ENCODE data around the gene TCFL5.

The TCFL5 gene

GRCh38 chr20:62820962-62821725, 40.5 kb downstream of the TCFL5 start:
- DNase-seq, result no peak

GRCh38 chr20:62820208-62820961, 41.2 kb downstream of the TCFL5 start:
- no peak for DNase-seq

GRCh38 chr20:62819494-62820174, 42.0 kb downstream of the TCFL5 start:
- no peak for DNase-seq

DNA sequence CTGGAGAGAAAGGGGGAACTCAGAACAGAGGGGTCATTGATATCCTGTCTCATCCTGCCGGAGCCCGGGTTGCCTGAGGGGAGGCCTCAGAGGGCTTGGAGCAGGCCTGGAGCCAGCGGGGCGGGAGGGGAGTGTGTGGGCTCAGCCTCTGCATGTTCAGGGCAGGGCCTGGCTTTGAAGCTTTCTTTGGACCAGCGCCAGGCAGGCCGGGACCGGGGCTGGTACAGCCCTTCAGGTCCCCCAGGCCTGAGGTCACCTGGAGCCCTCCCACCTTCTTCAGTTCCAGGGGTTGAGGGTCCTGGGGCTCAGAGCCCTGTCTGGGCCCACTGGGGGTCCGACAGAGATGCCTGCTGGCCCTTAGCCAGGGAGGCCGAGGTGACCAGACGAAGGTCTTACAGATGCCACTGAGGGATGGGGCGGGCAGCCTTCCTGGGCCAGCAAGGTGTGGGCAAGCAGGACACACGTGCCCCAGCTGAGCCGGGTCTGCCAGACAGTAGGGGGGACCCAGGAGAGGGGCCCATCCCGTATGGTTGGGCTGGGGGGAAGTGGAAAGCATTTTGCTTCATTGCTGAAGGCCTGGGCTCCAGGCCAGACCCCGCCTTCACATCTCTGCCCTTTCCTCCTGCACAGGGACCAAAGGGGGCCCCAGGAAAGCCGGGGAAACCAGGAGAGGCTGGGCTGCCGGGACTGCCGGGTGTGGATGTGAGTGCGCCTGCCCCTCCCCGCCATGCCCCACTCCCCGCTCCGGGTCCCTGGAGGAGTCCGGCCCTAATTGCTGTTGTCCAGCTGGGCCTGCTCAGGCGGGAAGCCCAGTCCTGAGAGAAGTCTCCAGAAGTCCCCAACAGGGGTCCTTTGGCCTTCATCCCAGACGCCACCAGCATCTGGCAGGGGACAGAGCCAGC, 42.8 kb downstream of the TCFL5 start:
- no peak for DNase-seq

DNA sequence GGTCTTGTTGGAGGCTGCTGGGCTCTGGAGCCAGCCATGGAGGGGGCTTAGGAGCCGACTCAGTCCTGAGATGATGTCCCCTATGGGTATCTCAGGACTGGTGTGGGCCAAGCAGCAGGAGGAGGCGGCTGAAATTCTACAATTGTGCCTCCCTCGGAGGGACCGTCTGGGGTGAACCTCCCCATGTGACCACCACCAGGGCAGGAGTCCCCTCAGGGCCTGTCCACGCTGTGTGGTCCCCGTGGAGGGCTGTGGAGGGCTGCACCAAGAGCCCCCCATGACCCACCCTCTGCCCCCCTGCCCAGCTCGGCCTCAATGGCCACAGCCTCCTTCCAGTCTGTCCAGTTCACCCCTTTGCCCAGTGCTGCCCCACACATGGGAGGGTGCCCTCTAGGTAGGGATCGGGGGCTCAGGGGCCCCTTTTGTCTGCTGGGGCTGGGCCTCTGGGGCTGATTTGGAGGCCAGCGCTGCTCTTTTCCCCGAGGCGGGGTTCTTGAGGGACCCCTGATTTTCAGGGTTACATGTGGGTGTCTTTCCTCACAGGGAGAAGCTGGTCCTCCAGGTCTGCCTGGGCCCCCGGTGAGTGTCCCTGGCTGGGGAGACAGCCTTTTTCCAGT, 43.5 kb downstream of the TCFL5 start:
- DNase-seq, result no peak

GRCh38 chr20:62816884-62817873, 44.4 kb downstream of the TCFL5 start, which contains the start of gene COL9A3:
Gene COL9A3, plus strand, starts transcription at chr20:62817050. Its CDS starts 15 bp downstream, at chr20:62817065.
- DNase-seq, result no peak

GRCh38 chr20:62816031-62816883, 45.4 kb downstream of the TCFL5 start:
- peak in 2 of 6 experiments; percentile 20 to 21 for DNase-seq

GRCh38 chr20:62815066-62815991, 46.3 kb downstream of the TCFL5 start:
- peak in 1 of 6 experiments; percentile 12 for DNase-seq

- DNase-seq, result no peak
These were observed 46.9 kb downstream of the TCFL5 start for GRCh38 chr20:62814709-62815065.

GRCh38 chr20:62814060-62814708, 47.4 kb downstream of the TCFL5 start:
- DNase-seq, result no peak

DNA sequence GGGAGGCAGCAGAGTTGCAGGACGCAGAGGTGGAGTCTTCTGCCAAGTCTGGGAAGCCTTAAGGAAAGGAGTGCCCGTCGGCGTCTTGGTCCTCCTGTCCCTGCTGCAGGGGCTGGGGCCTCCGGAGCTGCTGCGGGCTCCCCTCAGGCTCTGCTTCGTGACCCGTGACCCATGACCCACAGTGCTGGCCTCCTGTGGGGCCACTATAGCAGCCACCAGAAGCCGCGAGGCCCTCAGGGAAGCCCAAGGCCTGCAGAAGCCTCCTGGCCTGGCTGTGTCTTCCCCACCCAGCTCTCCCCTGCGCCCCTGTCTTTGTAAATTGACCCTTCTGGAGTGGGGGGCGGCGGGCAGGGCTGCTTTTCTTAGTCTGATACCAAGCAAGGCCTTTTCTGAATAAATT, 48.0 kb downstream of the TCFL5 start:
- no peak for DNase-seq

DNA sequence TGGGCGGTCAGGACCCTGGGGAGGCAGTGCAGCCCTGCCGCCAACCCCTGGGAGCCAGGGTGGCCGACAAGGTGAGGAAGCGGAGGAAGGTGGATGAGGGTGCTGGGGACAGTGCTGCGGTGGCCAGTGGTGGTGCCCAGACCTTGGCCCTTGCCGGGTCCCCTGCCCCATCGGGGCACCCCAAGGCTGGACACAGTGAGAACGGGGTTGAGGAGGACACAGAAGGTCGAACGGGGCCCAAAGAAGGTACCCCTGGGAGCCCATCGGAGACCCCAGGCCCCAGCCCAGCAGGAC, 48.8 kb downstream of the TCFL5 start:
- no peak for DNase-seq

GRCh38 chr20:62812181-62812906, 49.3 kb downstream of the TCFL5 start:
- no peak for DNase-seq

DNA sequence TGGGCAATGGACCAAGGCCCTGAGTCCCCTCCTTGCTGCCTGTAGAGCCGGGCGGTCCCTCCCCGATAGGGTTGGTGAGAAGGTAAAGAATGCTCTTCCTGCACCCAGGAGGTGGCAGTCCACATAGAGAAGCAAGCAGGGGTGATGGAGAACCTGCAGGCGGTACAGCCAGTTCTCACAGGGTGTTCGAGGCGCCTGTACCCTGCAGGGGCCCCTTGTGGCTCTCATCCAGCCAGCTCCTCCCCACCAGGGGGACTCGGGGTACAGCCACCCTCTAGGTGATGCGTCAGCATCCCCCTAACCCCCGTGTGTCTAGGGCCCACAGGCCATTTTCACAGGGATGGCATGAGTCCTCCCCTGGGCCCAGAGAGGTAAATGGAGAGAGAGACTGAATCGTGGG, 49.9 kb downstream of the TCFL5 start:
- no peak for DNase-seq

DNA sequence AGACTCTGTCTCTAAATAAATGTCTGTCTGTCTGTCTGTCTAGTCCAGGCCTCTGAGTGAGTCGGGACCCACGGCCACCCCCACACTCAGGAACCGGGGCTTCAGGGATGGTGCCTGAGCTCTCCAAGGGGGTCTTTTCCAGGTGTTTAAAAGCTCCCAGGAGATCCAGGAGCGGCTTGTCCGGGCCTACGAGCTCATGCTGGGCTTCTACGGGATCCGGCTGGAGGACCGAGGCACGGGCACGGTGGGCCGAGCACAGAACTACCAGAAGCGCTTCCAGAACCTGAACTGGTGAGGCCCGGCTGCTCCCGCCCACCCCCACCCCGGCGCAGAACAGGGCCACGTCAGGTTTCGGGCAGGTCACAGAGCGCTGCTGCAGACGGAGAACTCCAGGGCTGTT, 50.3 kb downstream of the TCFL5 start:
- no peak for DNase-seq

DNA sequence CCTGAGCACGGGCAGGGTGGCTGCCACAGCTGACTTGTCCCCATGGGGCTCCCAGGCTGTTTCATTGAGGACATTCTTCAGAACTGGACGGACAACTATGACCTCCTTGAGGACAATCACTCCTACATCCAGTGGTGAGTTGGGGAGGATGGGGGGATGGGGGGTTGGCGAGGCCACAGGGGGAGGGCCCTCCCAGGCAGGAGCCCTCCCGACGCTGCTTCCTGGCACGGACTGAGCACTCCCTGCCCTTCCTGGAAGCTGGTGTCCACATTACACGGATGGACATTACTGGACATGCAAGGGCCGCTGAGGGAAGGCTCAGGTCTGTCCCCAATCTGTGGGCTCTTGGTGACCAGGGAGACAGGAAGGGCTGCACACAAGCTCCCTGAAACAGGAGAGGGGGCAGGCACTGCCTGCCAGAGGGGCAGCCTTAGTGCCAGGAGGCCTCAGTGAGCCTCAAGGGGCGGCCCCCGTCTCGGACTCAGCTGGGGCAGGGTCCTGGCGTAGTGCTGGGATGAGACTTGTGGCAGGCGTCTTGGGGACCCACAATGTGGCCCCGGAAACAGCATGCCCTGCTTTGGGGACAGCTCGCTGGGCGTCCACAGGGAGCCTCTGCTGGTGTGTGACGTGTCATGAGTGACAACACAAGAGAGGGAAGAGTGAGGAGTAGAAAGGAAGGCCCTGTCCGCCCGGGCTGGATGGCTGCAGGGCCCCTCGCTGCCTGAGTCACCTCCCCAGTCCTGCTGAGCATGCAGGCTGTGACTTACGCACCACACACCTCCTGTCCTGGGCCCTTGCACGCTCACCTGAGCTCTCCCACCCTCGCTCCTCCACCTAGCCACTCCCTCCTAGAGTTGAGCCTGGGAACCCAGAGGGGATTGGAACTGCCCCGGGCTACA, 51.8 kb downstream of the TCFL5 start:
- DNase-seq, result no peak

Measured in stimulated activated naive CD4-positive, alpha-beta T cell (primary cell).